GM19455 (cell line): ENCODE measurements around the gene POLR3G.
A peak's percentile ranks its signal among the peaks of the same experiment; 100 is the strongest.

Experiments used
- ATAC-seq: cut with Tn5 transposase; IDR thresholded peaks from one replicate; pipeline ENCODE4 v1.9.1; 2021; ENCODE audit not compliant: unreplicated experiment

The POLR3G gene

GRCh38 chr5:90474235-90475107, at the start of gene POLR3G, which contains the start of gene MBLAC2:
TSS of gene POLR3G (plus strand) at chr5:90474864. CDS start at chr5:90485568, 10,704 bp downstream.
TSS of gene MBLAC2 (minus strand) at chr5:90474771. CDS start at chr5:90474292, 479 bp downstream.
- ATAC-seq: peak; percentile 90

GRCh38 chr5:90434116-90434714, 40.4 kb upstream of the POLR3G start:
- ATAC-seq: no peak

- ATAC-seq: no peak
Observed at GRCh38 chr5:90437663-90438062, 37.0 kb upstream of the POLR3G start.

- ATAC-seq: no peak
Observed at GRCh38 chr5:90438100-90438499, 36.6 kb upstream of the POLR3G start.

GRCh38 chr5:90440644-90441043, 34.0 kb upstream of the POLR3G start:
- ATAC-seq: no peak

GRCh38 chr5:90446961-90447360, 27.7 kb upstream of the POLR3G start:
- no peak for ATAC-seq

GRCh38 chr5:90461288-90461687, 13.4 kb upstream of the POLR3G start:
- ATAC-seq: no peak

- ATAC-seq: peak; percentile 6
Observed at GRCh38 chr5:90472783-90473395, 1.8 kb upstream of the POLR3G start.

GRCh38 chr5:90473396-90474234, 1.0 kb upstream of the POLR3G start:
- ATAC-seq: peak; percentile 14

GRCh38 chr5:90475436-90475980, 844 bp downstream of the POLR3G start:
- ATAC-seq: no peak

- ATAC-seq: no peak
Observed at GRCh38 chr5:90476391-90476790, 1.7 kb downstream of the POLR3G start.

- no peak for ATAC-seq
Observed at GRCh38 chr5:90477073-90477472, 2.4 kb downstream of the POLR3G start.

- no peak for ATAC-seq
Observed at GRCh38 chr5:90477621-90478215, 3.1 kb downstream of the POLR3G start.

GRCh38 chr5:90479611-90480385, 5.1 kb downstream of the POLR3G start:
- no peak for ATAC-seq

GRCh38 chr5:90480699-90481098, 6.0 kb downstream of the POLR3G start:
- no peak for ATAC-seq

- no peak for ATAC-seq
Observed at GRCh38 chr5:90483206-90483605, 8.5 kb downstream of the POLR3G start.

GRCh38 chr5:90484540-90484939, 9.9 kb downstream of the POLR3G start:
- ATAC-seq: no peak

GRCh38 chr5:90488791-90489190, 14.1 kb downstream of the POLR3G start:
- ATAC-seq: no peak

GRCh38 chr5:90494043-90494442, 19.4 kb downstream of the POLR3G start:
- ATAC-seq: no peak
